ENCODE data around the gene PTMS. TPM values are rescaled to one million over a fixed set of nuclear protein-coding genes. Genes with fewer than 3 reads are reported as not detected.

Gene PTMS
- total and polyA plus RNA-seq, 7 donors, result 65.4 to 104 (median 82.6) TPM

GRCh38 chr12:6774499-6775062 is 8.4 kb downstream of the PTMS start:
- TF ChIP-seq, protein P1, sequence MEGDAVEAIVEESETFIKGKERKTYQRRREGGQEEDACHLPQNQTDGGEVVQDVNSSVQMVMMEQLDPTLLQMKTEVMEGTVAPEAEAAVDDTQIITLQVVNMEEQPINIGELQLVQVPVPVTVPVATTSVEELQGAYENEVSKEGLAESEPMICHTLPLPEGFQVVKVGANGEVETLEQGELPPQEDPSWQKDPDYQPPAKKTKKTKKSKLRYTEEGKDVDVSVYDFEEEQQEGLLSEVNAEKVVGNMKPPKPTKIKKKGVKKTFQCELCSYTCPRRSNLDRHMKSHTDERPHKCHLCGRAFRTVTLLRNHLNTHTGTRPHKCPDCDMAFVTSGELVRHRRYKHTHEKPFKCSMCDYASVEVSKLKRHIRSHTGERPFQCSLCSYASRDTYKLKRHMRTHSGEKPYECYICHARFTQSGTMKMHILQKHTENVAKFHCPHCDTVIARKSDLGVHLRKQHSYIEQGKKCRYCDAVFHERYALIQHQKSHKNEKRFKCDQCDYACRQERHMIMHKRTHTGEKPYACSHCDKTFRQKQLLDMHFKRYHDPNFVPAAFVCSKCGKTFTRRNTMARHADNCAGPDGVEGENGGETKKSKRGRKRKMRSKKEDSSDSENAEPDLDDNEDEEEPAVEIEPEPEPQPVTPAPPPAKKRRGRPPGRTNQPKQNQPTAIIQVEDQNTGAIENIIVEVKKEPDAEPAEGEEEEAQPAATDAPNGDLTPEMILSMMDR (IDR thresholded peaks at IDR 0.05), result no peak
- DNase-seq (no peak), ATAC-seq (no peak)
- intact Hi-C loops (cut with DNase I), result loop anchor here in 1 of 2 donors (5.0 kb wide), 1 partner anchor 37 kb away; no protein-coding TSS in a partner anchor
- Histone ChIP-seq H3K4me3 (no peak overlapping the region), H3K9me3 (no peaks in the 10 kb centered on the region), H3K36me3 (ENCODE audit: insufficient read depth in 1 of 2, low read depth in 1 of 2) (no peaks in the 10 kb centered on the region), H3K4me1 (peaks cover 5% of the 10 kb centered on the region), H3K27ac (no peak overlapping the region), H3K27me3 (ENCODE audit: insufficient read depth in 3 of 3, low read length in 2 of 3) (peaks cover 0 to 2% (median 0%) of the 10 kb centered on the region in 3 donors)
- 84 to 87% (median 85%) methylated on average over 15 of the region's 15 CpGs for WGBS, 3 donors

- Histone ChIP-seq H3K4me1 (peaks cover 5% of the 10 kb centered on the region), H3K27me3 (ENCODE audit: insufficient read depth in 3 of 3, low read length in 2 of 3) (peaks cover 0 to 2% (median 0%) of the 10 kb centered on the region in 3 donors), H3K9me3 (no peaks in the 10 kb centered on the region), H3K4me3 (no peak overlapping the region), H3K36me3 (ENCODE audit: insufficient read depth in 1 of 2, low read depth in 1 of 2) (no peaks in the 10 kb centered on the region), H3K27ac (no peak overlapping the region)
- TF ChIP-seq, protein P1 (IDR thresholded peaks at IDR 0.05), result no peak
- no peak for DNase-seq
- no peak for ATAC-seq
- intact Hi-C loops (cut with DNase I), result loop anchor here in 1 of 2 donors (5.0 kb wide), 1 partner anchor 38 kb away; no protein-coding TSS in a partner anchor
- WGBS, 3 donors, result 84 to 92% (median 85%) methylated on average over 16 of the region's 16 CpGs
These were observed 9.3 kb downstream of the PTMS start for GRCh38 chr12:6775185-6776174.

DNA sequence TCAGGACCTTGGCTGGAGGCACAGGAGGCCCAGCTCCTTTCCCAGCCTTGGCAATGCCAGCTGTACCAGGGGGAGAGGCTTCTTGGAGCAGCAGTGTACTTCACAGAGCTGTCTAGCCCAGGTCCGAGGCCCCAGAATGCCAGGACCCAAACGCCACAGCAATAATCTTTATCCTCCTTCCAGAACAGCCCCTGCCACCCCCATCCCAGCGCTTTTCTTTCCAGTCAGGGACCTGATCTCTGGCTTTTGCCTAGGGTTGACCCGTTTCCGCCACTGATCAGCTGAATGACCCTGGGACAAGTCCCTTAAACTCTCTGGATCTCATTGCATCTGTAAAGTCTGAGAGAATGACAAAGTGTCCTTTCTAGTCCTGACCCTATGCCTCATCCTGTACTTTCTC is 11.2 kb downstream of the PTMS start:
- H3K4me3 ChIP-seq, result no peak overlapping the region
- H3K4me1 ChIP-seq, result peaks cover 5% of the 10 kb centered on the region
- no peak for DNase-seq
- WGBS, 3 donors, result 94 to 97% (median 95%) methylated on average over 5 of the region's 5 CpGs
- ATAC-seq, result no peak
- H3K36me3 ChIP-seq (ENCODE audit: insufficient read depth in 1 of 2, low read depth in 1 of 2), result no peaks in the 10 kb centered on the region
- no peaks in the 10 kb centered on the region for H3K9me3 ChIP-seq
- H3K27me3 ChIP-seq (ENCODE audit: insufficient read depth in 3 of 3, low read length in 2 of 3), result peaks cover 0 to 2% (median 0%) of the 10 kb centered on the region in 3 donors
- intact Hi-C loops (cut with DNase I), result loop anchor here in 1 of 2 donors (5.0 kb wide), 1 partner anchor 40 kb away; no protein-coding TSS in a partner anchor
- TF ChIP-seq, protein P1 (IDR thresholded peaks at IDR 0.05), result no peak
- H3K27ac ChIP-seq, result no peak overlapping the region

- ATAC-seq (peak; percentile 30 to 64 (median 44)), DNase-seq (peak; percentile 41 to 67)
- Histone ChIP-seq H3K27me3 (ENCODE audit: insufficient read depth in 3 of 3, low read length in 2 of 3) (peaks cover 0 to 2% (median 0%) of the 10 kb centered on the region in 3 donors), H3K4me3 (peak overlapping the region; percentile 65), H3K4me1 (peaks cover 5% of the 10 kb centered on the region), H3K9me3 (no peaks in the 10 kb centered on the region), H3K27ac (peak overlapping the region; percentile 68), H3K36me3 (ENCODE audit: insufficient read depth in 1 of 2, low read depth in 1 of 2) (no peaks in the 10 kb centered on the region)
- TF ChIP-seq, protein P1 (IDR thresholded peaks at IDR 0.05), result no peak
- intact Hi-C loops (cut with DNase I), result loop anchor here (2.0 to 5.0 kb wide), 4 partner anchors 23 to 159 kb away; no protein-coding TSS in a partner anchor
- 5 to 24% (median 22%) methylated on average over 12 to 14 of the region's 14 CpGs for WGBS, 3 donors
These were observed 12.0 kb downstream of the PTMS start for GRCh38 chr12:6778217-6778573.

Measured in psoas muscle (tissue), 8 donors.